SKM-1 (cell line): ENCODE measurements around the gene POLR2C.
"Not testable (repeated sequence)": the region's sequence is repeated elsewhere in the genome, so short reads cannot be mapped to it uniquely, and the experiment has no call there.

ENCODE experiments used
- DNase-seq: peaks from one replicate; lab custom pipeline; 2025; ENCODE audit not compliant: unreplicated experiment; lab: John Stamatoyannopoulos, UW

Gene POLR2C

DNA sequence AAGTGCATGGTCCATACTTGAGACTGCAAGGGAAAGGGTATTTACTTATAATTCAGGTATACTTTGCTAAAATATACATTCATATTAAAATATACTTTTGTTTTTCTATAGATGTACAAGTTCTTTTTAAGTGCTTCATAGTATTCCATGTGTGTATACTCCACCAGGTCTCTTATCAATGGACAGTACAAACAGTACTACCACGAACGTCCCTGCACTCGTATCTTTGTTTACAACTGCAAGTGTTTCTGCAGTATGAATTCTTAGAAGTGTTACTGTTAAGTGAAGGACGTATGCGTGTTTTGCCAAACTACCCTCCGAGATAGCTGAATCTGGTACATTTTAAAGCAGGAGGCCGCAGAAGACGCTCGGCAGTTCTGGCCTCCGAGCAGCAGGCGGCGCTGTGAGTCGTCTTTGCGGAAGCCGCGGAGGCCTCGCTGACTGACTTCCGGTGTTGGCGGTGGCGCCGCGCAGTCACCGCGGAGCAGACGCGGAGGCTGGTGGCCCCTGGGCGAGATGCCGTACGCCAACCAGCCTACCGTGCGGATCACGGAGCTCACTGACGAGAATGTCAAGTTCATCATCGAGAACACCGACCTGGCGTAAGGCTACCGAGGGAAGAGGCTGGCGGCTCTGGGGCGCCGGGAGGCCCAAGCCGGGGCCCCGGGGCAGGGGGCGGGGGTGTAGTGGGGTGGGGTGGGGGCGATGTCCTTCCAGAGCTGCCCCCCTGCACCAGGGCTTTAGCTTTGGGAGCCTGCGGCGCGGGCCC is at the start of gene POLR2C:
Gene POLR2C (plus strand): TSS at position 471 of the 769 bp plus-strand sequence. CDS start 46 bp downstream, at position 517.
- DNase-seq = peak; percentile 73

DNA sequence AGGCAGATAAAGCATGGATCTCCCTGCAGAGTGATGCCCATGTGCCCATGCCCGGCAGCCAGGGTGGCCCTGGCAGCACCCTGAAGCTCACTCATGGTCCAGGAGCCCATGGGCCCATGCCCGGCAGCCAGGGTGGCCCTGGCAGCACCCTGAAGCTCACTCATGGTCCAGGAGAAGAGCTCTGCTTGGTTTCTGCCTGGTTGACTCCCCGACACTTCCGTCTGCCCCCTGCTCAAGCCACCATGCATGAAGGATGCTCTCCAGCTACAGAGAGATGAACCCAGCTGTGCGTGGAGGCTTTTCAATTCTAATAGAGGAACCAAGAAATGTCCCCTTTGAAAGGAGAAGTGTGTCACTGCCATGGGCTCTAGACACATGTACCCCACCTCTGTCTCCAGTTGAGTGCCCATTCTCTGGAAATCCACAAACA is 49.2 kb upstream of the POLR2C start:
- DNase-seq = no peak

DNA sequence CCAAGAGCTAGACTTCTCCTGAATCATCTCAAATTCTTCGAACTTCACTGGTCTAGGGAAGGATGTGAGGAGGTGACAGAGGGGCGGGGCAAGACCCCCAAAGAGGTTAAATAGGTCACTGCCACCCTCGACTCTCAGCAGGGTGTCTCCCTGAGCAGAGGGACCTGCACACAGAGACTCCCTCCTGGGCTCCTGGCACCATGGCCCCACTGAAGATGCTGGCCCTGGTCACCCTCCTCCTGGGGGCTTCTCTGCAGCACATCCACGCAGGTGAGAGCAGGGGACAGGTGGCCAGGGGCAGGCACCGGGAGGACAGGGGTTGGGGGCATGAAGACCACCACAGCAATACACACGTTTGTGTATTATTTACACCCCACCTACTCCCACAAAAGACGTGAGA is 48.7 kb upstream of the POLR2C start:
- no peak for DNase-seq

DNA sequence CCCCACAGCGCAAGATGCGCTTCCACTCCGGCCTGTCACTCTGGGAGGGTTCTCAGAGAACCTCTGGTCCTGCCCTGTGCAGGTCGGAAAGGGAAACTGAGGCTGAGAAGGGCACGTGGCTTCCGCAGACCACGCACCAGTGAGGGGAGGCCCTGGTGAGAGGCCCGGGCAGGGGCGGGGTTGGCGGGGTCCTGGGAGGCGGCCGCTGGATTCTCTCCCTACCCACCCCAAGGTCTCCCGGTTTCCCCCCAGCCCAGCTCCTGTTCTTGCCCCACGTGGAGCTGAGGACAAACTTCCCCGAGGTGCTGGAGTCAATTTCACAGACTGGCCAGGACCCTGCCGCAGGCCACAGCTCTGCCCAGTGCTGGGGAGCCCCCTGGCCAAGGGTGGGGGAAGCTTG is 46.4 kb upstream of the POLR2C start:
- no peak for DNase-seq

DNA sequence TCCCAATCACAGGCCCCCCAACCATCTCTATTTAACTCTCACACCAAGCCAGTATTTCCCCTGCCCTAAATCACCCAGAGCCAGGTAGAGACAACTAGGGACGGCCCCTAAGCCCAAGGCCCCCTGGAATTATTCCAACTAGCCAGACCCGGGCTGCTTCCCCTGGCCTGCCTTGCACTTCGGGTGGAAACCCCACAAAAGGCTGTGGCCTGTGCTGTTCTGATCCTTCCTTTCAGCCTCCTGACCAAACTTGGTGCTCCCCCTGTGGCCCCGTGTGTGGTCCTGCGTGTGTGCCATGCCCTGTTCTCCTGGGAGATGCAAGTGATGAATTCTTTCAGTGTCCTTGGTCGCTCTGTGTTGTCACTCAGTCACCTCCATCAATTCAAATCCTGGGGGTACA is 43.0 kb upstream of the POLR2C start:
- DNase-seq = no peak

DNA sequence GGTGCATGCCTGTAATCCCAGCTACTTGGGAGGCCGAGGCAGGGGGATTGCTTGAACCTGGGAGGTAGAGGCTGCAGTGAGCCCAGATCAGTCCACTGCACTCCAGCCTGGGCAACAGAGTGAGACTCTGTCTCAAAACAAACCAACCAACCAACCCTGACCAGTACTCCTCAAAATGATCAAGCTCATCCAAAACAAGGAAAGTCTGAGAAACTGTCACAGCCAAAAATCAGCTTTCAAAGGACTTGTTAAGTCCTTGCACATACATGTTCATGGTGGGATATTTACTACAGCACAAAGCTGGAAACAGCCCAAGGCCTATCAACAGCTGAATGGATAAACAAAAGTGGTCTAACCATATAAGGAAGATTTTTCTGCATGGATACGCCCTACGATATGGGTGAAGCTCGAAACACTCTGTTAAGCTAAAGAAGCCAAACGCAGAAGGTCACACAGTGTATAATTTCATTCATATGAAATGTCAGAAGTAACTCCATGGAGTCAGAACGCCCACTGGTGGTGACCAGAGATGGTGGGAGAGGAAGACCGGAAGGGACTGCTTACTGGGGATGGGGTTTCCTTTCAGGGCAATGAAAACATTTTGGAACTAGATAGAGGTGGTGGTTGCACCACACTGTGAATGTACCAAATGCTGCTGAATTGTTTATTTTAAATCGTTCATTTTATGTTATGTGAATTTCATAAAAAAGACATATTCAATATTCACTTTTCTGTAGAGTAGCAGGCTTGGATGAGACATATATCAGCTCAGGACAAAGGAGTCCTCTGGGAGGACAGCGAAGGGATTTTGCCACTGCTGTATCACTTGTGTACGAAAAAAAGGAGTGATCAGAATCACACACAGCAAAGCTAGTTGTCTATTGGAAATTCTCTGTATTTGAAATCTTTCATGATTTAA is 40.2 kb upstream of the POLR2C start:
- DNase-seq = no peak

DNA sequence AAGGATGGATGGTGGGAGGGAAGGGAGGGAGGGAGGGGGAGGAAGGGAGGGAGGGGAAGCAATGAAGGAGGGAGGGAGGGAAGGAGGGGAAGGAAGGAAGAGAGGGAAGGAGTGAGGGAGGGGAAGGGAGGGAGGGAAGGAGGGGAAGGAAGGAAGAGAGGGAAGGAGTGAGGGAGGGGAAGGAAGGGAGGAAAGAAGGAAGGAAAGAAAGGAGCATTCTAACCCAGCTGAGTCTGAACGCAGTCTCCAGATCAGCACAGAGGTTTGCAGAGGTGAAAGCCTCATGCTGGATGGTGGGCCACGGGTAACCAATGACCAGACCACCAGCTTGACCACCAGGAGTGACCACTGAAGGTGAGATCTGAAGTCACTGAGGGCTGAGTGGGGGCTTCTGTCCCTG is 39.3 kb upstream of the POLR2C start:
- no peak for DNase-seq

DNA sequence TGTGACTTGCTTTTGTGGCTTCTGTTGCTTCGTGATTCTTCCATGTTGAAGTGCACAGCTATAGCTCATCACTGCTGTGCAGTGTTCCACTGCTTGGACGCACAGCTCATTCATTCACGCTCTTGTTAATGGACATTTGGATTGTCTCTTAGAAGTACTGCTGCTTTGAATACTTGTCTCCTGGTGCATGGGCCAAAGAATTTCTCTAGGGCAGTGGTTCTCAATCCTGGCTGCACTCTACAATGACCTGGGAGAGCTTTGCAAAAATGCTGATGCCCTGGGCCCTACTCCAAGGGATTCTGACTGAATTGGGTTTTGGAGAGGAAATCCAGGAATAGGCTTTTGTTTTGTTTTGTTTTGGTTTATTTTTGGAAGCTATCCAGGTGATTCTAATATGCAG is 37.9 kb upstream of the POLR2C start:
- no peak for DNase-seq

DNA sequence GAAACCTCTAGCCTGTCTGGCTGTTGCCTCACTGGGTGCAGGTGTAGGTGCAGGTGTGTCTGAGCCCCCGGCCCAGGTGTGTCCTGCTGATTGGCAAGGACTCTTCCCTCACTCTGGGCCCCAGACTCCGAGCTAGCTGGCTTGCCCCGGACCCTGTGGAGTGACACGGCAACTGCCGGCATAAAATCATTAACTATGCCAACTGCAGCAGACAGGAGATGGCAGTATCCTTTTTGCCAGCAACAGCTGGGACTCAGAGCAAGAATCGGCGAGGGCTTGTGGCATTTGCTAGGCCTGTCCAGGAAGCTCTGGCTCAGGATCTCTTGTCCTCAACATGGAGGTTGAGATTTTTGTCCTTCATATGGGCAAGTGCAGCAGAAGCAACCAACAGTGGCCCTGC is 36.1 kb upstream of the POLR2C start:
- no peak for DNase-seq

DNA sequence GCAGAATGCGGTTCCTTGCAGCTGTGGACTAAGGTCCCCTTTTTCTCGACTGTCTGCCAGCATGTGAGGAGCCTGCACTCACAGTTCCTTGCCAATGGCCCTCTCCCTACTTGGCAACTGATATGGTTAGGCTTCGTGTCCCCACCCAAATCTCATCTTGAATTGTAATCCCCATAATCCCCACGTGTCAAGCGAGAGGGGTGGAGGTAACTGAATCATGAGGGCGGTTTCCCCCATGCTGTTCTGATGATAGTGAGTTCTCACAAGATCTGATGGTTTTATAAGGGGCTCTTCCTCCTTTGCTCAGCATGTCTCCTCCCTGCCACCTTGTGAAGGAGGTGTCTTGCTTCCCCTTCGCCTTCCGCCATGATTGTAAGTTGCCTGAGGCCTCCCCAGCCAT is 35.2 kb upstream of the POLR2C start:
- no peak for DNase-seq

DNA sequence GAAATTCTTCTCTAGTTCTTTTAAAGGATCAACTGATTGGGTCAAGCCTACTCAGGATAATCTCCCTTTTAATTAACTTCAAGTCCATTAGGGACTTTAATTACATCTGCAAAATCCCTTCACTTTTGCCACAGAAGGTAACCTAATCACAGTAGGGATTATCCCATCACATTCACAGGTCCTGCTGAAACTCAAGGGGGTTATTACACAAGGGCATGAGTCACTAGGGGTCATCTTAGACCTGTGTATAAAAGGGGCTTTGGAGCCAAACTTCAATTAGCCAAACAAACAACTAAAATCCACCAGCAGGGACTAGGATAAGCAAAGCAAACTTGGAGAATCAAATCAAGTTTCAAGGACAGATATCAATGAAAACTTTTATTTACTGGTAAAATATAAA is 34.7 kb upstream of the POLR2C start:
- no peak for DNase-seq

DNA sequence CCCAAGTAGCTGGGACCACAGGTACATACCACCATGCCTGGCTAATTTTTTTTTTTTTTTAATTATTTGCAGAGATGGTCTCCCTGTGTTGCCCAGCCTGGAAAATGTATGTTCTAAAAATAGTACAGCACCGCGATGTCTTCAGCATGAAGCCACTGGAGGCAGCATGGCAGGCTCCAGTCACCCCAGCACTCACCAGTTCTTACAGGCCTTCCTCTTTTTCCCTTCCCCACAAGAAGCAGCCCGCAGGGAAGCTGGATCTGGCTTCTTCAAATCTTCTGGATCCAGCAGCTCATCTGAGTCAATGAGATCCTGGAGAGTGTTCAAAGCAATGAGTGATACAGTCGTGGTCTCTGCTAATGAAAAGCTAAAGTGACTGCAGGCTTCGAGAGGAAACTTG is 31.5 kb upstream of the POLR2C start:
- DNase-seq = no peak

DNA sequence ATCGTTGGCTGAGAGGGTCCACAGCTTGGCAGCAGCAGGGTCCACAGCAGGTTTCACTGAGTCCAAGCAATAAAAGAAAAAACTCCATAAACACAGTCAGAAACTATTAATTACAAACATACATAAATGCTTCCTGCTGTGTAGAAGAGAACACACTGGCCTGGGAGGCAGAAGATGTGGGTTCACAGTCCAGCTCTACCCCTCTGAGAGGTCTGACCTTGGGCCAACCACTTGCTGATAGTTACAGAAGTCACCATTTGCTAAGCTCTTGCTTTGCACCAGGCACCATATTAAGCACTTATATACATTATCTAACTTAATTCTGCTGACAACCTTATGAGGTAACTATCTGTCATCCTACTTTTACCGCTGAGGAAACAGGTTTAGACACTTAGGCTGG is 30.0 kb upstream of the POLR2C start:
- DNase-seq = no peak

DNA sequence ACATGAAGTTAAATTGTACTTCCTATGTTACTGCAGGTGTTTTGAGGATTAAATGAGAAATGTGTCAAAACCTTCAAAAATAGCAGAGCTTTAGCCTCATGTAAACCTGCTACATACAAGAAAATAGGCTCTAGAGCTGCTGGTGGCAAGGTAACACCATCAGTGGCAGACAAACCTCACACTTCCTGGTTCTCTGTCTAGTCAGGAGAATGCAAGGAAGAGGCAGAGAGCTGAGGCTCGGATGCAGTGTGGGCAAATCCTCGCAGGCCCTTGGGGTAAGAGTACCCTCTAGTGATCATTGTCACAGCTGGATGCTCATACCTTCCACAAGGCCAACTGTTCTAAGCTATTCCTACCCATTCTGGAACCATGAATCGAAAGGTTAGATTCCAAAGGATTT is 29.5 kb upstream of the POLR2C start:
- no peak for DNase-seq

DNA sequence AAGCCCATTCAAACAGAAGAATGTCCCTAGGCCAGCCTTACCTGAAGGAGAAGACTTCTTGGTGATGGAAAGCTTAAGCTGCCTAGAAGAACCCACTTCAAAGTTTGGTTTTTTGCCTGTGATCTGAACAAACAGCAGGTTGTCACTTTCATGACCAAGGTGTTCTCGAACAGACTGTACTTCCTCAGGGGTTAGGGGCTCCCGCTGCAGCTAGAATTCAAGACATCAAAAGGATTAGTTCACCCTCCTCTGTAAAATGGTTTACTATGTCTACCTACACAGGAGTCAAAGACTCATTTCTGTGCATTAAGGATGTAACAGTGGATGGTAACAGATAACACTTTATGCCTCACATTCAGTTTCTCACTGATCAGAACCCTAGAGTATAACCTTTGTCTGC is 28.5 kb upstream of the POLR2C start:
- no peak for DNase-seq

DNA sequence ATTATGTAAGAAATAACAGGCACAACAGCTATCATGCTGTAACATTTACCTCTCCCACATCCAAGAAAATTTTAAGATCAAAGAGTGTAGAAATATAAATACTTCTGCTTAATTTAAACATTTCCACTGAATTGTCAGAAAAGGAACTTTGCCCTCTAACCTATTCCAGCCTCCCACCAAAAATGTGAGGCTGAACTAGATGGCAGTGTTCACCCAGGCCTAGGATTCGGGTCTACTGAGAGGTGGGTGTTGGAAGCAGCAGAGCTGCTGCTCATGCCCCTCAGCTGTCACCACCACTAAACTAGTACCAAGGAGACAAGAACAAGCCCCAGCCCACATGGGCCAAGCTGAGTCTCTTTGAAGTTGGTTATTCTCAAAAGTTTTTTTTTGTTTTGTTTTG is 26.6 kb upstream of the POLR2C start:
- no peak for DNase-seq

DNA sequence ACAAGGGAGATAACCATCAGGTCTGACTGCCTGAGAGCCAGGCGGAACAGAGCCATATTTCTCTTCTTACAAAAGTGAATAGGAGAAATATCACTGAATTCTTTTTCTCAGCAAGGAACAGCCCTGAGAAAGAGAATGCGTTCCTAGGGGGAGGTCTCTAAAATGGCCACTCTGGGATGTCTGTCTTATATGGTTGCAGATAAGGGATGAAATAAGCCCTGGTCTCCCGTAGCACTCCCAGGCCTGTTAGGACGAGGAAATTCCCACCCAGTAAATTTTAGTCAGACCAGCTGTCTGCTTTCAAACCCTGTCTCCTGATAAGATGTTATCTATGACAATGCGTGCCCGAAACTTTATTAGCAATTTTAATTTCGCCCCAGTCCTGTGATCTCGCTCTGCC is 22.5 kb upstream of the POLR2C start:
- not testable (repeated sequence) for DNase-seq

DNA sequence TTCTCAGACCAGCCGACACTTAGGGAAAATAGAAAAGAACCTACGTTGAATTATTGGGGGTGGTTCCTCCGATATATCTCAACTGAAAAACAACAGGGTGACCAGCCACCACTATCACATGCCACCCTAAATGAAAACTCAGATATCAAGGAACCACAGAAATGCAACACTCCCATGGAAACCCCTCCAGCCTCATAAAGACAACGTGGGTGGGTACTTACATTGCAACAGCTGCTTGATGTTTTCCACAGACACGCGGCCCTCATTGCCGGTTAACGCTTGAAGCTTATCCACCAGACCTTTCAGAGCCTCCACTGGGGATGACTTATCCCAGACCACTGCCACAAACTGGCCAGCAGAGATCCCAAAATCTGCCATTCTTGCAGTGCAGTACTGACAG is 21.9 kb upstream of the POLR2C start:
- DNase-seq = not testable (repeated sequence)

DNA sequence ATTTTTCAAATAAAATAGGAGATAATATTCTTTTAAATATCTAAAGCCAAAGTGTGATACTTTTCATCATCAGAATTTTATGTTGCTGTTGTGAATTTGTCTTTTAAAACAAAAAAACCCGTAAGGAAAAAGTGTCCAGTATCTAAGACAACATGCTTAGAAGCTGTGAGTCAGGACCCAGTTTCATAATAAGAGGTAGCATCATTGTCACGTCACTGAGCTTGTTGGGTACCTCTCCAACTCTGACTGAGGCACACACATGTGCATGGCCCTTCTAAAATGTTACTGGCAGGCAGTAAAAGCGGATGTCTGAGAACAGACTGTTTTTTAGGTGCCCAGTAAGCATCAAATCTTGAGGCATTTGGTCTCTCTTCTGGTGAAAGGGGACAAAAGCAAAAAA is 17.8 kb upstream of the POLR2C start:
- no peak for DNase-seq

DNA sequence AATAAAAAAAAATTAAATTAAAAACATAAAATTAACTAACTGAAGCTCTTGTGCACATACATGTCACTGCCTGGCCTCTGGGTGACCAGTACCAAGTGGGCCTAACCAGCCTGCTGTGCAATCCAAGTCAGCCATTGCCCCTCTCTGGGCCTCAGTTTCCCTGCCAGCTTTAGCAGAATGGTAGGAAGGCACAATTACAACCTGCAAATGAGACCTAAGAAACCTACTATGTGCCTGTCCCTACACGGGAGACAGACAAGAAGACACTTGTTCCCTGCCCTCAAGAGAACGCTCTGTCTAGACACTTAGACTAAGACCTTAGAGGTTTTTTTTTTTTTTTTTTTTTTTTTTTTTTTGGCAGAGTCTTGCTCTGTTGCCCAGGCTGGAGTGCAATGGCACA is 17.0 kb upstream of the POLR2C start:
- DNase-seq = no peak

DNA sequence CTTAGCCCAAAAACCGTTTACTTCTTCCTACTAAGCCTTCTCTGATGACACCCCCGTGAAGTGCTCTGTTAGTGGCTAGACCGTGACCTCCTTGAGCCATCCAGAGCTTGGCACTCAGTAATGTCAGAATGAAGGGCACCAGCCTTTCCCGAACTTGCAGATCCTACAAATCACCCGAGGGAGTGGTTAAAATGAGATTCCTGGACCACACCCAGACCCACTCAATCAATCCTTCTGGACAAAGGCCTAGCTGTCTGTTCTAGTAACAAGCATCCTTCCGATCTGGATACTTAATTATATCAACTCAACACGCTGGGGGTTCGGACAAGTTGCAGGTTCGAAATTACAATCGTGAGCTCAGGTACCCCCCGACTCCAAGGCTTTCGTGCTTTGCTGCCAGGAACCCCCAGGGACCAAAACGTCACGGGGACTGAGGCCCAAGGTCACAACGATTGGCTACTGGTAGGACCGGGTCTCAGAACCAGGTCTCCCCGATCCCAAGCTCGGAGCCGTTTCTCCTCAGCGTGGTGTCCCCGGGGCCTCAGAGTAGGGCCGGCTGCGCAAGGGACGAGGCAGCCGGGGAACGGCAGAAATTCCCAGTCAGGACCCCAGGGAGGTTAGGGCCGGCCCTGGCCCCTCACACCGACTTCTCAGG is 15.8 kb upstream of the POLR2C start:
- DNase-seq = no peak
